Brain pericyte (primary cell): ENCODE results near the gene TSPAN31.
A peak's percentile ranks its signal among the peaks of the same experiment; 100 is the strongest.

Source experiments
- DNase-seq: peaks from one replicate; pipeline ENCODE4 v3.0.0-alpha.2; 2012; ENCODE audit warnings: low read depth, low spot score

The TSPAN31 gene

DNA sequence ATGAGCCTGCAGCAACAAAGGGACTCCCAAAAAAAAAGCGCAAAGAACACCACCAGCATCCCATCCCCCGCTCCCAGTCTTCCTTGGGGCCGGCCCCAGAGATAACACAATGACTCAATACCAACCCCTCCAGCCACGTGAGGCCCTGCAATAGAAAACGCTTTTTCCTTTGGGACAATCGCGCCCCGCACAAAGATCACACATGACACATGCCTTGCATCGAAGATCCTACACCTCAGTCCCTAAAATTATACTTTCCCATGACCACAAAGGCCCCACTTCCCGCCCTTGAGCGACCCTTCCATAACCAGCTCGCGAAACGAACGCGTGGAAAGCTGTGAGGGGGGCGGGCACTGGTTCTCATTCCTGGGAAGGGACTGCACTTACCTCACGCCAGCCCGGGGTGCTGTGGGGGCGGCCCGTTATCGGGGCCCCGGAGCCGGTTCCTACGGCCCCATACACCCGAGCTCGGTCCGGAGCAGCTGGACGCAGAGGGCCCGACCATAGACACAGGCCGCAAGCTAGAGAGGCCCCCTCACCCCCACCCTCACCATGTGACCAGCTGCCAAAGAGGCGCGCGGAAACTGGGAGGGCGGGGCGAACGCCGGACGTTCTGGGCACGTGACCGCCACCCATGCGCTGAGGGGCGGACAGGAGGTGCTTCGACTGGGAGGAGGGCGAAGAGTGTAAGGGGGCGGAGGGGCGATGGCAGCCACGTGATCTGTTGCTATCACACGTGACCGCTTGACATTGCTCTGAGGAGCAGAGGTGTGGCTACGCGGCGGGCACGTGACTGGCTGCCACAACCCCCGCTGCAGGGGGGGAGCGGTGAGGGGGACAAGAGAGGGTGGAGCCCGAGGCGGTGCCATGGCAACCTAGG is 7.2 kb downstream of the TSPAN31 start, which contains the start of gene CDK4:
Gene CDK4 (minus strand): TSS at position 523 of the 880 bp plus-strand sequence. CDS start 593 bp downstream, outside the sequence.
- peak; percentile 99 for DNase-seq

DNA sequence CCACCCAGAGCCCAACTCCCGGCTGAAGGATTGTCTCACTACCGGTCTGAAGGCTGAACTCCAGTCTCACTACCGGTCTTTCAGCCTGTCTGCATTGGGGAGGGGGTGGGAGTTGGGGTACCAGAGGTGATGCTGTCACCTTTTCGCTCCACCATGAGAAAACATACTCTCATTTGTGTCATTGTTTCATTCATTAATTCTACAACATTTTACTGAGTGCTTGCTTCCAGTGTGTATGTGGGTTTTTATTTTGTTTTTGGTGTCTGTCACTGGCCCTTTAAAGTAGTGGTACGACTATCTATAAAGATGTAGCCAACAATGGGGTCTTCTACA is 7.8 kb downstream of the TSPAN31 start:
- DNase-seq: no peak

DNA sequence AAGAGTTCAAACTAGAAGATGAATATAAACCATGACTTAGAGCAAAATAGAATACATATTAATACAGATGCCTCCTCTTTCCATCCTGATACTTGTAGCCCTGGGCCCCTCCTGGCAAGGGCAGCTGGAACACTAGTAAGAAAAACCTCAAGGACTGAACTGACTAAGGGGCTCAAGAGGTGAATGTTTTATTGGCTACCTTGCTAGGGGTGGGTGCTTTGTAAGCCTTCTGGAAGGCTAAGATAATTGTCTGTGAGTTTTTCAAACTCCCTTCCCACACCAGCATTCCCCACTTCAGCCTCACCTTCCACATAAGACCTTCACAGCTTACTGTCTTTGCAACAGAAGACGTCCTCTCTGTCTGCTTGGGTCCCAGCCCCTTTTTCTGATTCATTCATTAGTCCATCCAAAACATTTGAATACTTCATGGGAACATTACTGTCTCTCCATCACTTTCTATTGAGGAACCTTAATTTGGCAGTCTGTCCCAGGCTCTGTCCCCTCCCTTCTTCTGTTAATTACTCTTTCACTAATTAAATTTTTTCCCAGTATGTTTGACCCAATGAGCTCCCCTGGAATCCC is 9.0 kb downstream of the TSPAN31 start:
- no peak for DNase-seq

DNA sequence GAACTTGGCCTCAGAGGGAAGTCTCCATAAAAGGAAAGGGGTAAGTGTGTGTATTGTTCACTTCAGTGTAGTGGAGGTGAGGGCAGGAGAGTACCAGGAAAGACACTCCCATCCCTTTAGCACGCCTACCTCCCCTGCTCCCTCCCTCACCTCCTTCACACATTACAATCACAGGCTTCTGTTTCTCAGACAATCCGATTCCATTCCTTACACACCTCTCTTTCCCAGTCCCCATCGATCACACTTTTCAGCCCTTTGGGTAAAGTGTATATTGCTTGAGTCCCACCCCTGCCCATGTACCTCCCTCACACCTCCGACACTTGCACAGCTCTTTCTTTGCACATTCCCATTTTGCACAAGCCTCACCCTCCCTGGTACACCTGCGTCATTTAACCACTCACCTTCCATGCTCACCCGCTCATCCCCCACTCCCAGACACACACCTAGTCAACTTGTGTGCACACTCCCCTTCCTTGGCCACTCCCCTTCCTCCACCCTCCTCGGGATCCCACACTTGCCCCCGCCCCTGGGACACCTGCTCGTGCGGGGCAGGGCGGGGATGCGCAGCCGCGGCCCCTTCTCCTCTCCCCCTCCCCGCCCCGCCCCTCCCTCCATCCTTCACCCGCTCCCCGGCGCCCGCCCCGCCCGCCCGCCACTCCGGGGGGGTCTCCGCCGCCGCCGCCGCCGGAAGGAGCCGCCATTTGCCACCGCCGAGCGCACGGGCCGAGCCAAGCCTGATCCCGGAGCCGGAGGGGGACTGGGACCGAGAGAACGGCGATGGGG is 9.8 kb downstream of the TSPAN31 start, which contains the start of gene MARCHF9:
Gene MARCHF9 (plus strand): TSS at position 693 of the 783 bp plus-strand sequence. CDS start 426 bp downstream, outside the sequence.
- DNase-seq: no peak

DNA sequence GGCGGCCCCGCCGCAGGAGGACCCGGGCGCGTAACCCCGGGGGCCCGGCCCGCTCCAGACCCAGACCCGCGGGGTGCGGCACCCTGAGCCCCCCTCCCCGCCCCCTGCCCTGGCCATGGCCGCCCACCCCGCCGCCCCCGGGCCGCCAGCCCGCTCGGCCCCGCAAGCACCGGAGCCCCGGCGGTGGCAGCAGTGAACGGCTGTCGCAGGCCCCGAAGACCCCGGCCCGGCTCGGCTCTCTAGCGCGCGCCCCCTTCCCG is 10.3 kb downstream of the TSPAN31 start:
- DNase-seq: no peak

DNA sequence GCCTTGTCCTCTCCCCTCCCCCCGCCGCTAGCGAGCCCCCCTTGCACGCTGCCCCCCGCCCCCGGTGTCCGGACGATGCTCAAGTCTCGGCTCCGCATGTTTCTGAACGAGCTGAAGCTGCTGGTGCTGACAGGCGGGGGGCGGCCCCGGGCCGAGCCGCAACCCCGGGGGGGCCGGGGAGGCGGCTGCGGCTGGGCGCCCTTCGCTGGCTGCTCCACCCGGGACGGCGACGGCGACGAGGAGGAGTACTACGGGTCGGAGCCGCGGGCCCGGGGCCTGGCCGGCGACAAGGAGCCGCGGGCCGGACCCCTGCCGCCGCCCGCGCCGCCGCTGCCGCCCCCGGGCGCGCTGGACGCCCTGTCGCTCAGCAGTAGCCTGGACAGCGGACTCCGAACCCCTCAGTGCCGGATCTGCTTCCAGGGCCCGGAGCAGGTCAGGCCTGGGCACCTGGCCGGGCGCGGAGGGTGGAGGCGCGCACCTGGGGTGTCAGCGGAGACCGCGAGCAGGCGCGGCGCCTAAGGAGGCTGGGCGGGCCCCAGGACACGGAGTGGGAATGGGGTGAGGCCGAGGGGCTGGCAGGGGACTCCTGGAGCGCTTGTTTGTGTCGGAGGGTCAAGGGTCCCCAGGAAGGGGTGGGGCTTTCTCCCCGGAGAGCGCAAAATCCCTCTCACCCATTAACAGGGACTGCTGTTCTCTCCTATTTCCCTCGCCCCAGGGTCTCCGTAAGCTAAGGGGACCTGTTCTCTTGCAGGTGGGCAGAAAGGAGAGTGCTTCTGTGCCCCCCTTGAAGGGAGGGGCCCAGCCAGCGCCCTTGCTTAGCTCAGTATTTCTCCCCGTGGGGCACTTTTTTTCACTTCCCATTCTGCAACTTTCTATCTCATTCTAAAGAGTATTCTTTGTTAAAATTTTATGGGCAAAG is 10.9 kb downstream of the TSPAN31 start:
- DNase-seq: no peak

DNA sequence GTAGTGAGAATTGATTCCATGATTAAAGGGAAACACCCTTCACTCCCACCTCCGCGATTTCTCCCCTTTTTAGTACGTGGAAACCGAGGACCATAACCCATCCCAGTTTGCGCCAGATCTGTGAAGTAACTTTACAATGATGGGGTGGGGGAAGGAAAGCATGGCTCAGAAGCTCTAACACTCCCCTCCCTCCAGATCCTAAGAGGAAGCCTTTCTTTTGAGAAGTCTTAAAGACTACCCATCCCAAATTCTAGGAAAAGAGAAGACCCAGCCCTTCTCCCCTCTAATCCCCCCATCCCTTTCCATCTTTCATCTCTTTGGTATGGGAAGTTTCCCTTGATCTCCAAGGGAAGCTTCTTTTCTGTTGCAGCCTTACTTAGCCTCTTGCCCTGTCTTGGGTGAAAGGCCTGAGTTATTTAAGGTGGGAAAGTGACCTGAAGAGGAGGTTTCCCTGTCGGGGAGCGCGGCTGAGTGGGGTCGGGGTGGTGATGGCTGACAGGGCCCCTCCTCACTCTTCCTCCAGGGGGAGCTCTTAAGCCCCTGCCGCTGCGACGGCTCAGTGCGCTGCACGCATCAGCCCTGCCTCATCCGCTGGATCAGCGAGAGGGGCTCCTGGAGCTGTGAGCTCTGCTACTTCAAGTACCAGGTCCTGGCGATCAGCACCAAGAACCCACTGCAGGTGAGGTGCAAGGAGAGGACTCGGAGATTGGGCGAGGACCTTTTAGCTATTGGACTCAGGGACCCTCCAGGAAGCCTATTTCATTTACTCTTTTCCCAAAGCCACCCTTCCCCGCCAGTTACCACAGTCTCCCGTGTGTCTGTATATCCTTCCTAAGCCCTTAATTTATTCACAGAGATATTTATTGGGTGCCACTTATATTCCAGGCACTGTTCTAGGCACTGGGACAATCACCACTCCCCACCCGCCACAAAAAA is 11.8 kb downstream of the TSPAN31 start:
- DNase-seq: no peak

DNA sequence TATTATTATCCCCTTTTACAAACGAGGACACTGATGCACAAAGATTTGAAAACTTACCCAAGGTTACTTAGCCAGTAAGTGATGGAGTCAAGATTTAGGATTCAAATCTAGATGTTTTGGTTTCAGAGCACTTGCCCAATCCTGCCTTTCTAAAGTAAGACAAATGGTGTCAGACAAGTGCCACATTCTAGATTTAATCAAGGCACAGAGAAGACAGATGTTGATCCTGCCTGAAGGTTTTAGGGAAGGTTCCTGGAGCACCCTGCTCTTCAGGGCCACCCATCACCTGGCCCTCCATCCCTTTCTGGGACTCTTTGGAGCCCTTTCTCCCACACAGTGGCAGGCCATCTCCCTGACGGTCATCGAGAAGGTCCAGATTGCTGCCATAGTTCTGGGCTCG is 12.9 kb downstream of the TSPAN31 start:
- DNase-seq: no peak

DNA sequence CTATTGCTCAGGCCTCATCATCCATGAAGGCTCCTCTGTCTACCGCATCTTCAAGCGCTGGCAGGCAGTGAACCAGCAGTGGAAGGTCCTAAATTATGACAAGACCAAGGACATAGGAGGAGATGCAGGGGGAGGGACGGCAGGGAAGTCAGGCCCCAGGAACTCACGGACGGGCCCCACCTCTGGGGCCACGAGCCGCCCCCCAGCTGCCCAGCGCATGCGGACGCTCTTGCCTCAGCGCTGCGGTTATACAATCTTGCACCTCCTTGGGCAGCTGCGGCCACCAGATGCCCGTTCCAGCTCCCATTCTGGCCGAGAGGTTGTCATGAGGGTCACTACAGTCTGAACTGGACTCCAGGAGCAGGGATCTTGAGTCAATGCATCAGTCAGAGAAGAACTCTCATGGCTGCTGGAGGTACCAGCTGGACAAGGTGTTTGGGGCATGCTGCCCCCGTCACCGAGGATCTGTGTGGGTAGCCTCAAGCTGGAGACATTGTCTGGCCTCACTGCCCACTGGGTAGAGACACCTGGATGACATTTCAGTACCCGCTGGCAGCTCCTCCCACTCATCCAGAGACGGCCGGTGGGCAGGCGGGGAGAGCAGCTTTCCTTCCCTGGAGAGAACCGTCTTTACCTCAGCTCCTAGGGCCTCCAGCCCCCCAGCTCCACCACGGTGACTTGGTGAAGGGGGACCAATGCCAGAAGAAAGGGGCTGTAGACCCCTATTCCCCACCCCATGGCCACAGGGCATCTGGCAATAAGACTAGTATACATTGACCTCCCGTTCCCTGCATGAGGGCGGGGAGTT is 13.9 kb downstream of the TSPAN31 start:
- DNase-seq: no peak

DNA sequence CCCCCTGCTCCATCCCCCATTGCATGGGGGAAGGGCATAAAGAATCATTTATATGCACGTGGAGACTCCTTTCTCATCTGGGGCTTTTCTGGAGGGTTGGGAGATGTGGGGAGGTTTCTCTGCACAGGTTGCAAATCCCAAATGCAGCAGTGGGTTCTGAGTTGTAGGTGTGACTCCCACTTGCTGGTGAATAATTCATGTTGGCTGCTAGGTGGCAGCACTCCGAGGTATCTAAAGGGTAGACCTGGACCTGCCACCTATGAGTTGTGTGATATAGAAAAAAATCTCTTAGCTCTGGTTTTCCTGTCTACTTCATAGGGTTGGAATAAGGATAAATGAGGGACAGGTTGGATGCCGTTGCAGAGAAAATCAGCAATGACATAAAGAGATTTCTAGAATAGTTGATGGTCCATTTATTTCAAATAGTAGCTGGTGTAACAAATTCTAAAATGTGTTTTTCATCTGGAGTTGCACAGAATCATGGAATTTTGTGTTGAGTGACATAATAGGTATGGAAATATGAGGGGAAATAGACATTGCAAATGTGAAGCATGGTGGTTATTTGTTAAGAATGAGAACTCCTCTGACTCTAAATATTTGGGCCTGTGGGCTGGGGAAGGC is 14.6 kb downstream of the TSPAN31 start:
- DNase-seq: no peak

DNA sequence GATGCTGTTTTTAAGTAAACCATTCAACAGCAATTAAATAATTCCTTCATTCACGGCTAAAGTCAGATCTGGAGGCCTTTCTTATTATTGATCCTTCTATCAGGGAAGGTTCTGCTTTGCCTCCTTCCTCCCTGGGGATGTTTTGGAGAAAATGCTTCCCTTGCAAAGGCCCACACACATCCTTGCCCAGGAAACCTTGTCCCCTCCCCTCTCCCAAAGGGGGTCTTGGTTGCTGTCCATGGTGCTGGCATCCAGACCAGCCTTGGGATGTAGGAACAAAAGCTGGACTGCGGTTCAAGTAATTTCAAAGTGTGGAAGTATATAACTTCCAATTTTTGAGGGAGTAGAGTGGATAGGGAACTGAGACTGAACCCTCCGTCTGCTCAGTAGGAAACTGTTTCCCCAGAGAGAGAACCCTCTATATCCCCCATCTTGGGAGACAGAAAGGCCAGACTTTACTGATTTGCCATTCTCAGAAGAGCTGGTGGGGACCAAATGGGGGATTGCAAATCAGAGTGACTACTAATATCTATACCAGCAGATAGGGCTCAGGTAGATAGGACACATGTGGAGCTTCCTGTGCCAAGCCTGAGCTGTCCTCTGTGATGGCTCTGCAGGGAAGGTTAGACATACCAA is 15.6 kb downstream of the TSPAN31 start:
- DNase-seq: no peak

DNA sequence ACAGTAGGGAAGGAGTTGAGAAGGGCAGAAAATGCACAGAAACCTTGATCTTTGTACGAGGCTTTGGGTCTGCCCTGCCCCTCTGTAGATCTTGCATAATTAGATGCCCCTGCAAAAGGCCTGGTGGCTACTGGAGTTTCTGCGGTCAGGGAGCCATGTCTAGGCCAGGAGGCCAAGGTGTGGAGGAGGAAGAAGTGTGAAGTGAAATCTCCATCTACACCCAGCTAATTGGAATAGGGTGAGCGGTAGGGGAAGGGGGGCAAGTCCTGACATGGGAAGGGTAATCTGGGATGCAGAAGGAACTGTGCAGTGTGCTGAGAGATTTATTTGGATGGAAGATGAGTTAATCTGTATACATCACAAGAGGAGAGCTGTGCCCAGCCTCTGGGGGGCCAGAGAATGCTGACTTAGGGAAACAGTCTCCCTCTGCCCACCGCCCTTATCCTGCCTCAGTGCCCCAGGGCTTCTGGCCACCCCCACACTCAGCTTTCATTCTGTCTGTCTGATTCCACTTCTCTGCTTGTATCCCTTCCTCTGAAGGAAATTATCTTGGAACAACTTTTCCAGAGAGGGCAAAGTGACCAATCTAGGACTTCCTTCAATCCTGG is 16.7 kb downstream of the TSPAN31 start:
- no peak for DNase-seq

DNA sequence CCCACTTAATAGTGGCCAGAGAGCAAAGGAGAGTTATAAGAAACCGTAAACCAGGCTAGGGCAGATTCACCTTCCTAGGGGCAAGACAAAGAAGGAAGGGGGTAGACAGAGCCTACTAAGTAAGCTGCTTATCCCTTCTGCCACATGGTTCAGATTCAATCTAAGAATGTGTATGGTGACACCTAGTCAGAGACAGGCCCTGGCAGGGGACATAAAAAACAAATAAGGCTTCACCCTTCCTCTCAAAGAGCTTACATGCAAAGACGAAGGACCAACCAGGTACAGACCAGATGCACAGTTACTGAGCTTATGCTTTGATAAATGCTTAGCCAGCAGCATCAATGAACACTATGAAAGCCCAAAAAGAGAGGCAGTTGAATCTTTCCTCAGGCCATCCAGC is 17.6 kb downstream of the TSPAN31 start:
- DNase-seq: no peak

DNA sequence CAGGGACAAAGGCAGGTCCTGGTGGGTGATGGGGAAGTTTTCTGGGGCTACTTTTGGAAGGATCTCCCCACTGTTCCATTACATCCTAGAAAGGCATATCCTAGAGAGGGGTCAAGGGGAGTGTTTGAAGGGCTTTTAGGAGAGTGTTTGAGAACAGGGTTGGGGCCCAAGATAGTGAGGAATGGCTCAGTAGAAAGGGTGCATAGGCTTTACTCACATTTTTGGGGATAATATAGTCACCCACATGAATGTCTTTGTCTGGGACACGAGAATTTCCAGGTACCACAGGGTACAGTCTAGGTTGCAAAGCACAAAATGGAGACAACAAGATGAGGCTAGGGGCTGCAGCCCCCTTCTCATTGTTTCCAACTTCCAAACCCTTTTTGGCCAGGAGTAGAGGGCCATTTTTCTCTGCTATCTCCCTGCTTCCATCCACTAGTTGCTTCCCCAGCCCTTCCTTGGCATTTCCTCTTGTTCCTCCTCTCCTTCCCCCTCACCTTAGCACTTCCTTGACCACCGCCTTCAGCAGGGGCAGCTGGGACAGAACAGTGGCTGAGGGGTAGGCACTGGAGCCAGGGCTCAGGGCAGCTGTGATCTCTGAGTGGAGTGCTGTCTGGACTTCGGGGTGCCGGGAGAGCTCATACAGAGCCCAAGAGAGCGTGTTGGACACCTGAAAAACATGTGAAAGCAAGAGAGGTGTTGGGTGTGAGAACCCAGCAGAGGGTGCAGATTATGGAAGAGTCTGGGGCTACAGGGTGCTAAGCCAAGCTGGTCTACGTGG is 19.2 kb downstream of the TSPAN31 start:
- DNase-seq: no peak

DNA sequence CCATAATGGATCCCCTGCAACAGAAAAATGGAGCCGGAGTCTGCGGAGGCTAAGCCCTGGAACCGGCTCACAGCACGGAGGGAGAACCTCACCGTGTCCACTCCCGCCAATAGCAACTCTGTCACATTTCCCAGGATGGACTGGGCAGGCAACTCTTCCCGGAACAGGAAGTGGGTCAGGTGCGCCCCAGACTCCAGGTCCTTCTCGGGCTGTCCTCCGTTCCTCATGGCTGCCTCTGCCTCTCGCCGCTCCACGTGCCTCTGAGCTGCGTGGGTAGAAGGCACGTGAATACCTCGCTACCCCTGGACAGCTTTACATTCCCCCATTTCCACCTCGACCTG is 19.8 kb downstream of the TSPAN31 start:
- DNase-seq: no peak

DNA sequence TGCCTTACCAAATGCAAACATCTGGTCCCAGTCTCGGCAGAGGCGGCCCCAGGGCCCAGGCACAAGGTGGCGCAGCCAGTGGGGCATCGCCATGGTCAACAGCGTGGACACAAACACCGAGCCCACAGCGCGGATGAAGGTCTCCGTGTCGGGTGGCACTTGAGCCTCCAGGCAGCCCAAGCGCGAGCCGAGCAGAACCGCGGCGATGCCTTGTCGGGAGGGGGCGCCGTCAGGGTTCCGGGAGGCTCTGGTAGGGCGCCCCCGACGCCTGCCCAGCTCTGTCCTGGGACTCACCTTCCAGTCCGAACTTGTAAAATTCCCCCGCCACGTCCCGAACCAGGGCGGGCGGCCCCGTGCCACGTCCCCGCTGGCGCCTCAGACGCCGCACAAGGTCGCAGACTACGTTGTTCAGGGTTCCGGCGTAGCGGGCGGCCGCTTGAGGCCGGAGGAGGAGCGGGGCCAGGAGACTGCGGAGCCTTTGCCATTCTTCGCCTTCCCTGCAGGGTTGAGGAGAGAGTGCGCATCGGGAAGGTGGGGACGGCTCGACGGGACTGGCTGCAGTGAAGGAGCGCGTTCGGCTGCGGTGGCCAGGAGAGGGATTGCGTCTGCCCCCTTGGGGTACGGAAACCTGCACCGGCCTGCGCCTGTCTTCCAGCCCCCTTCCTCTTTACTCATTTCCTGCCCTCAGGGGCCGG is 20.3 kb downstream of the TSPAN31 start:
- no peak for DNase-seq
